Kidney epithelial cell (primary cell): ENCODE measurements around the gene DYNC1I1. TPM values are rescaled to one million over a fixed set of nuclear protein-coding genes. Genes with fewer than 3 reads are reported as not detected.

Source experiments
- DNase-seq: peaks from one replicate; pipeline ENCODE4 v3.0.0-alpha.2; 2010; ENCODE audit warnings: low read depth
- H3K27me3 ChIP-seq: 2 replicates; pipeline ENCODE4 v1.6.0; 2011; ENCODE audit warnings: low read length; ENCODE audit not compliant: control insufficient read depth, insufficient read depth
- H3K36me3 ChIP-seq: 2 replicates; pipeline ENCODE4 v1.5.1; 2011; ENCODE audit warnings: low read length; ENCODE audit not compliant: control insufficient read depth, insufficient read depth
- H3K4me3 ChIP-seq: 2 replicates; pipeline ENCODE4 v1.5.1; 2011; ENCODE audit warnings: low read depth, mild to moderate bottlenecking, control low read depth, low read length
- total RNA-seq: library from RNA; depleted of rRNA; stranded (reverse); fragments of >200 nt; gene quantifications from 2 replicates; pipeline ENCODE4 v1.2.3, GENCODE V29; 2015
- TF ChIP-seq, protein P1 (sequence below): IDR thresholded peaks from 2 replicates; pipeline ENCODE4 v1.5.1; 2011; ENCODE audit warnings: mild to moderate bottlenecking, moderate library complexity, low read length, control low read depth, inconsistent platforms; ENCODE audit not compliant: insufficient read depth, poor library complexity, severe bottlenecking

The DYNC1I1 gene
- total RNA-seq, 1 donor from 2014 or later, result 0.08 TPM

DNA sequence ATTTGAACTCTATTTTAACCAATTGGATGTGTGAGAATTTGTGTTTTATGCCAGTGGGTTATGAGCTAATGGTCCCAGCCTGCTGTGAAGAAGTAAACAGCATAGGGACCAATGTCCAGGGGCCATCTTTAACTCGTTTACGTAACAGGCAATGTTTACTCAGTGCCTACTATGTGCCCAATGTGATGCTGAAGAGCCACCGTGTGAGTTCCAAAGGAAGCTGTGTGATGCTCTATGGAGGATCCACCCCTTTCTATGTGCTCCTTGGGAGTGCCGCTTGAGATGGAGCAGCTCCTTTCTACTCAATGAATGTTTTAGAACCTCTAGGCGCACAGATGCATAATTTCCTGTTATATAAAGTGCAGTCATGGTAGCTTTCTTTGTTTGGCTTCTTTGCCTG lies 21.3 kb downstream of the DYNC1I1 start:
- no peak for DNase-seq

DNA sequence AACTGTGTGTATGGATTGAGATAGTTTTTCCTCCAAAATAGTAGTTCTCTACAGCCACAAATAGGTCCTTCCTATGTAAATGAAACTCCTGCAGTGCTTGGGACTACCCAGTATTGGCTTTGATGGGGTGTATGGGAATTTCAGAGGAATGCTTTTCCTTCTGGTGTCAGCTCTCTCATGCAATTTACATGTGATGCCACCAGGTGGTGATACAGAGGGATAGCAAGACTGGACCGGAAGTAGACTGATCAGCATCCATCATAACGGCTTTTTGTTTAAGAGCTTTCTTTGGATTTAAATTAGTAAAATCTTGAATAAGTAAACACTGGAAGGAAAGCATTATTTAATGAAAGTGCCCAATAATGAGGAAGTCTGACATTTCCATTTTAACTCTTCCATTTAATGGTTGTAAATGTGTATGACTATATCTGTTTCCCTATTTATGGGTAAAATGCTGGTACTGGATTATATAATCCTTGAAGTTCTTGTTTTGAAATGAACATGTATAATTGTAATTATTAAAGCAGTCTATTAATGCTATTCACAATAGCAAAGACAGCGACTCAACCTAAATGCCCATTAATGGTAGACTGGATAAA lies 22.7 kb downstream of the DYNC1I1 start:
- DNase-seq, result no peak
- Histone ChIP-seq H3K4me3 (no peak overlapping the region), H3K36me3 (no peaks in the 10 kb centered on the region), H3K27me3 (no peaks in the 10 kb centered on the region)
- TF ChIP-seq, protein P1, sequence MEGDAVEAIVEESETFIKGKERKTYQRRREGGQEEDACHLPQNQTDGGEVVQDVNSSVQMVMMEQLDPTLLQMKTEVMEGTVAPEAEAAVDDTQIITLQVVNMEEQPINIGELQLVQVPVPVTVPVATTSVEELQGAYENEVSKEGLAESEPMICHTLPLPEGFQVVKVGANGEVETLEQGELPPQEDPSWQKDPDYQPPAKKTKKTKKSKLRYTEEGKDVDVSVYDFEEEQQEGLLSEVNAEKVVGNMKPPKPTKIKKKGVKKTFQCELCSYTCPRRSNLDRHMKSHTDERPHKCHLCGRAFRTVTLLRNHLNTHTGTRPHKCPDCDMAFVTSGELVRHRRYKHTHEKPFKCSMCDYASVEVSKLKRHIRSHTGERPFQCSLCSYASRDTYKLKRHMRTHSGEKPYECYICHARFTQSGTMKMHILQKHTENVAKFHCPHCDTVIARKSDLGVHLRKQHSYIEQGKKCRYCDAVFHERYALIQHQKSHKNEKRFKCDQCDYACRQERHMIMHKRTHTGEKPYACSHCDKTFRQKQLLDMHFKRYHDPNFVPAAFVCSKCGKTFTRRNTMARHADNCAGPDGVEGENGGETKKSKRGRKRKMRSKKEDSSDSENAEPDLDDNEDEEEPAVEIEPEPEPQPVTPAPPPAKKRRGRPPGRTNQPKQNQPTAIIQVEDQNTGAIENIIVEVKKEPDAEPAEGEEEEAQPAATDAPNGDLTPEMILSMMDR, result peak; percentile 52

More for the DNA sequence above, 21.3 kb downstream of the DYNC1I1 start:
- H3K27me3 ChIP-seq, result no peaks in the 10 kb centered on the region
- H3K4me3 ChIP-seq, result no peak overlapping the region
- TF ChIP-seq, protein P1, result no peak
- H3K36me3 ChIP-seq, result no peaks in the 10 kb centered on the region

GRCh38 chr7:95796617-95797016 lies 24.3 kb downstream of the DYNC1I1 start:
- Histone ChIP-seq H3K27me3 (no peaks in the 10 kb centered on the region), H3K36me3 (no peaks in the 10 kb centered on the region), H3K4me3 (no peak overlapping the region)
- no peak for DNase-seq
- TF ChIP-seq, protein P1, result no peak

- no peak for DNase-seq
- H3K36me3 ChIP-seq, result no peaks in the 10 kb centered on the region
- H3K4me3 ChIP-seq, result no peak overlapping the region
- TF ChIP-seq, protein P1, result no peak
- no peaks in the 10 kb centered on the region for H3K27me3 ChIP-seq
These were observed 26.1 kb downstream of the DYNC1I1 start for GRCh38 chr7:95798401-95798930.

DNA sequence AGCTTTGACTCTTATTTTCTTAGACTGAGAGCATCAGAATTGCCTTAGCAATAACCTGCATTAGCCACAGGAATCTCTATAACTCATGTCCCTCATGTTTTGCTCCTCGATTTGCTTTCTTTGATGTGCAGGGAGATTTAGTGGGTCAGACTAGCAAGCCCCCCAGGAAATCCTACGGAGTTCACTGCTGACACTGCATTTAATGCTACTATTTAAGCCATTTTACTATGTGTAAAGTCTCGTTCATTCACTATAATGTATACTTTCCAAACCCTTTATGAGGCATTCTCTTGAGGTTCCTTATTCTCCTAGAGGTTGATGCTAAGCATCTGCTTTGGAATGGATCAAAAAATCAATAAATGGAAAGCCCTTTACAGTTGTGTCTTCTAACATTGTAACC lies 28.4 kb downstream of the DYNC1I1 start:
- DNase-seq, result no peak
- TF ChIP-seq, protein P1, result no peak
- Histone ChIP-seq H3K27me3 (no peaks in the 10 kb centered on the region), H3K36me3 (no peaks in the 10 kb centered on the region), H3K4me3 (no peak overlapping the region)

GRCh38 chr7:95802270-95802669 lies 29.9 kb downstream of the DYNC1I1 start:
- no peak for DNase-seq
- Histone ChIP-seq H3K4me3 (no peak overlapping the region), H3K27me3 (no peaks in the 10 kb centered on the region), H3K36me3 (no peaks in the 10 kb centered on the region)
- TF ChIP-seq, protein P1, result no peak
